K562 (cell line): ENCODE results near the gene ADRB2.

Experiments
- EZH2 ChIP-seq: IDR thresholded peaks from 2 replicates; pipeline ENCODE4 v1.6.1; 2012; ENCODE audit warnings: low read depth, mild to moderate bottlenecking, inconsistent platforms, low read length, borderline replicate concordance
- PCBP1 ChIP-seq: fragments of 200-400 bp; formaldehyde crosslinking; IDR thresholded peaks from 2 replicates; pipeline ENCODE4 v1.6.1; 2018; ENCODE audit warnings: mild to moderate bottlenecking, low read depth, low read length; ENCODE audit not compliant: poor library complexity, severe bottlenecking
- SRF ChIP-seq, 2 experiments: fragments of 250-450, 450-650 bp in 1 of 2; sonication (Bioruptor Pico) in 1 of 2; sonication (generic) in 1 of 2; formaldehyde crosslinking; IDR thresholded peaks; 2 replicates each; pipeline versions ENCODE4 v1.5.0 to v1.5.1; 2020 to 2022; ENCODE audit warnings: mild to moderate bottlenecking in 1 of 2, missing genetic modification reagents in 1 of 2
- ZNF140 ChIP-seq: fragments of 250-450 bp; sonication (Bioruptor Pico); IDR thresholded peaks from 2 replicates; pipeline ENCODE4 v1.8.0; 2021; ENCODE audit warnings: moderate library complexity, mild to moderate bottlenecking, inconsistent platforms
- ZNF274 ChIP-seq: IDR thresholded peaks from 2 replicates; pipeline ENCODE4 v1.6.1; 2011; ENCODE audit warnings: low read depth, mild to moderate bottlenecking, low read length, moderate library complexity, borderline replicate concordance

DNA sequence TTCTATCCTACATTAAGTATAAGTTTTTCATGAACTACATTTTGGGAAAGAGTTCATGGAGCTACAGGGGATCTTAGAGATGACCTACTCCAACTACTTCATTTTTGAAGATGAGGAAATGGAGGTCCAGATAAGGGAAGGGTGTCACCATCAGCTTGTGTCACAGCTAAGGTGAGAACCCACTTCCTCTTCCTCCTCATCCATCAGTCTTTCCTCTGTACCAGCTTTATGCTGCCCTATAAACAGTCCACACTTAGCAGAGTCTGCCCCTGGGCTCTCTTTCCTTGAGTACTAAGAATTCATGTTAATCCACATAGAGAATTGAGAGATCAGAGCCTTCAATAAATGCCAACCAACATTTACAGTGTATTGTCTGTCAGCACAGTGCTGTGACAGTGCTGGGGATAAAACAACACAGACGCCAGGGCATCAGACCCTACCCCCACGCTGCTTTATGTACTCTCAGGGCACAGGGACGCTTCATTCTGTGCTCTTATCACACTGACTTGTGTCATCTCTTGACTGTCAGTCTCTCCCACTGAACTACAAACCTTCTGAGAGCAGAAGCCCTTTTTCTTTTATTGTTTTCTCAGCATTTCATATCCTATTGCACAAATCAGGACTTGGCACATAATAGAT lies 22.1 kb downstream of the ADRB2 start:
- TF ChIP-seq ZNF140 (CRISPR knock-in tag) (no peak), SRF (CRISPR knock-in tag; IDR thresholded peaks at IDR 0.05) (no peak), EZH2 (no peak), PCBP1 (no peak), ZNF274 (no peak)
